NOMO-1 (cell line): ENCODE measurements around the gene CFDP1.
A peak's percentile ranks its signal among the peaks of the same experiment; 100 is the strongest.

ENCODE experiments used
- DNase-seq, 2 experiments: peaks; one replicate each; lab custom pipeline; 2025; ENCODE audit not compliant: unreplicated experiment in 2 of 2; lab: John Stamatoyannopoulos, UW

CFDP1 gene

DNA sequence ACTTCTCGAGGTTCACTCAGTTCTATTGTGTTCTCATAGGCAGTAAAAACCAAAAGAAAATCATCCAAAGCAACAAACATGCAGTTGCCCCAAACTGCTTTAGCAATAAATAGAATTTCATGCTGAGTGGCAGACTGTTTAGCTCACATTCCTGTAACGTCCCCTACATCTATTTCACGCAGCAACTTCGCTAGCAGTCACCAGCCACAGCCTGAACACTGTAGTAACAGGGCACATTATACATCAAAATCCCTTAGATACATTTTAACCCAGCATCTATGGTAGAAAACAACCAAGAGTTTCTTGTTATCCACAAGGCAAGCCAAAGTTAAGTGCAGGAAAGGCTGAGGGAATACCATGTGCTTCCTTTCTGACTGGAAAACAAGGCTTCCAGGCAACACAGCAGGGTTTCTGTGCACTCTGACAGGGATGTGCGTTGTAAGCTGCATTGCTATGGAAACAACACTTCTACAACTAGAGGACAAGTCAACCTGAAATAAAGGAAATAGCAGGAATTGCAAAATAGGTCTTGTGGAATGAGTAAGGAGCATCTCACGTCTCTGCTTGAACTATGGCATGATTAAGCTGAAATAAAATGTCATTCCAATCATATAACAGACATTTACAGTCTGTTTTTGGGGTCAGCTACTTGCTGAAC, 55.4 kb downstream of the CFDP1 start:
- no peak for DNase-seq

DNA sequence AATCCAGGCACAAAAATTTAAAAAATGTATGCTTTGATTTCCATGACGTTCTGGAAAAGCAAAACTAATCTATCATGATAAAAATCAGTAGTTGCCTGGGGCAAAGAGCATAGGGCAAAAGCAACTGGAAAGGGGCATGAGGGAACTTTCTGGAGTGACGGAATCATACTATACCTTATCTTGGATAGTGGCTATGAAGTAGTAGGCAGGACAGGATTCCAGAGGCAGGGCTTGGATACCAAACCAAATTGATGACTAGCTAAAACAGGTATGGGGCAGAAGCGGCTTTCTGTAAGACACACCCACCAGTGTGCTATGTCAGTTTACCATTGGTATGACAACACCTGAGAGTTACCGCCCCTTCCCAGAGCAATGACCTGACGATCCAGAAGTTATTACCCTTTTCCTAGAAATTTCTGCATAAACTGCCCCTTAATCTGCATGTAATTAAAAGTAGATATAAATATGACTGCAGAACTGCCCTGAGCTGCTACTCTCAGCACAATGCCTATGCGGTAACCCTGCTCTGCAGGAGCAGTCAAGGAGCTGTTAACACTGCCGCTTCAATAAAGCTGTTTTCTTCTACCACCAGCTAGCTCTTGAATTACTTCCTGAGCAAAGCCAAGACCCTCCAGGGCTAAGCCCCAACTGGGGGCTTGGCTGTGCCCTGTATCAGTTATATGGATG, 56.7 kb downstream of the CFDP1 start:
- DNase-seq: no peak

DNA sequence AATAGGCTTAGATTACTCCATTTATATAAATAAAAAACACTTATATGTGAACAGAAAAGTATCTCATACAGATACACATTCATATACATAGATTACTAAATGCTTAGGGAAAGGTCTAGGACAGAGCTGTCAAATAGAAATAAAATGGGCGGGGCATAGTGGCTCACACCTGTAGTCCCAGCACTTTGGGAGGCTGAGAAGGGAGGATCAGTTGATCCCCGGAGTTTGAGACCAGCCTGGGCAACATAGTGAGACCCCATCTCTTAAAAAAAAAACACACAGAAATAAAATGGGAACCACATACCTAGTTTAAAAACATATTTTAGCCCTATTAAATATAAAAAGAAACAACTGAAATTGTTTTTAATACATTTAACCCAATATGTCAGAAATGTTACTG, 58.9 kb downstream of the CFDP1 start:
- DNase-seq: no peak

DNA sequence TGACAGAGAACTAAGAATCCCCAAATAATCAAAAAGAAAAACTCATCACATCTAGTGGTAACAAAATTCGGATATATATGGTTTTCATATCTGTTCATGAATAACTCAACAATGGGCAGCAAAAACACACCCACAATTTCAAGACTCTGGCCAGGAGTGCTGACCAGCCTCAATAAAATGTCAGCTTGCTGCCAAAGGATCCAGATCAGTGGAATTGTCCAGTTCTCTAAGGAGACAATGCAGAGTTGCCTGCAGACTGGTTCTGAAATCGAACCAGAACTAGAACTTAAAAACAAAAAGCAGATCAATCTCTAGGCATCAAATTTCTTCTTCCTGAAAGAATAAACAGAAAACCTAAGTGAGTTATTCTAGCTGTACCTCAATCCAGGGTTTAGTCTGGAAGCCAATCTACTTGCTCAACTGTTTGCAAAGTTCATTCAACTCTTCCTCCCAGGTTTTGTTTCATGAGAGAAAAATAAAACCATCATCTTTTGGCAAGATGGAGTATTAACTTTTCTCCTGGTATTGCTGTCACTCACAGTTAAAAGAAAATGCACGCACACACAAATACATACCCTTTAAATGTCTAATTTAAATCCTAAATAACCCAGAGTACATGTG, 61.0 kb downstream of the CFDP1 start:
- no peak for DNase-seq

DNA sequence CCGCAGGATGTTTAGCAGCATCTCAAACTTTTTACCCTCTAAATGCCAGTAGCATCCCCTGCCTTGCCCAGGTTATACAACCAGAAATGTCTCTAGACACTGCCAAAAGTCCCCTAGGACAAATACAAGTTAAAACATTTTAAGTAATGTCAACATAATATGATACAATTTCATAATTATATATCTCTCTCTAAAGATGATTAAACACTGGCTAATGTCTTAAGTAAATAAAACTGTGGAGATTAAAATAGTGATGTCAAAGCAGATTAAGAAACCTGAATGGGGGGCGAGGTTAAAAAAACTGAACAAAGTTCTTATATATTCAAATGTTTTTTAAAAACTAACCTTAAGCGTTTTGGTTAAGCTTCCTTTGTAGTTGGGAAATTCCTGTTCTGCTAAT, 62.1 kb downstream of the CFDP1 start:
- DNase-seq: no peak

DNA sequence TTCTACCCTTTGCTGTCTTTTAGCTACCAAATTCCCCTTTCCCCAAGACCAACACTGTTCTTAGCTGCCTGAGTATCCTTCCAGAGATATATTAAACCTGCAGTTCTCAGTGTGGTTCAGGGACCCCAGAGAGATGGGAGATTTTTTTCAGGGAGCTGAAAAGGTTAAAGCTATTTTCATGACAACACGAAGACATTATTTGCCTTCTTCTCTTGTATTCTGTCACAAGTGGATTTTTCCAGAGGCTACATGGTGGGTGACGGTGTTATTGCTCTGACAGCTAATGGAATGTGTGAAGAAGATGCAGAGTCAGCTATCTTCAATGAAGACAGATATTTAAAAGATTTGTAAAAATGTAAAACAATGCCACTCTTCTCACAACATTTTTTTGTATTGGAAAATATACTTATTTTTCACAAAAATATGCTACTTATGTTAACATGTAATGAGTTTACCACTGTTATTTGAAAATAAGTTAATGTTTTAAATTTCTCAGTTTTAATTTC, 69.0 kb downstream of the CFDP1 start:
- no peak for DNase-seq

DNA sequence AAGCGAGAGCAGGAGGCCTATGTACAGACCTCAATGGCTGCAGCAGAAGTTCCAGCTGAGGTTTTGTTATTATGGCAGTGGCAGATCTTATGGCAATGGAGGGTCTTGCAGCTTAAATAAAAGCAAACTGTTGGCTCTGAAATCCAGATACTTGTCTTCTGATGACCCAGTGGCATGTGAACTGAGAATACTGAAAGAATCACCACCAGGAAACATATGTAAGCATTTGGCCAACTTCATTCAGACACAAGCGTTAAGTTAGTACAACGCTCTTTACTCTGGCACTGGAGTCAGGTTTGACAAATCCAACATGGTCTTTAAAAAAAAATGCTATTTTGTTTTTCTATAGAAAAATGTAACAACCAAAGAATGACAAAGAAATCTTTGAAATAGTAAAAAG, 70.5 kb downstream of the CFDP1 start:
- no peak for DNase-seq

DNA sequence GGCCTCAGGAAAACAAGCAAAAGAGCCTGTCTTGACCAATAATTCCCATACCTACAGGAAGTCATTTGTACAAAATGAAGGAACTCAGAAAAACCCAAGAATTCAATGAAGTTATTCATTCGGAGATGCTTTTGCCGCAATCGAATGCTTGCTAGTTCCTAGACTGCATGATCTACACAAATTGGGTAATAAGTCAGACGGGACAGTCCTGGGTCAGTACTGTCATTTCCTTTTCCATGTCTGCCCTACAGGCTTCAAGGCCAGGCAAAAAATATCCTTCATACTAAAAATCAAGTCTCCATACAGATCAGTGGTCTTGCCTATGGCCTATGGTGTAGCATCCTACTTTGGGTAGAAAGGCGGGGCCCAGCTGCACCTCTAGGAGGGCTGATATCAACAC, 71.4 kb downstream of the CFDP1 start:
- DNase-seq: no peak

DNA sequence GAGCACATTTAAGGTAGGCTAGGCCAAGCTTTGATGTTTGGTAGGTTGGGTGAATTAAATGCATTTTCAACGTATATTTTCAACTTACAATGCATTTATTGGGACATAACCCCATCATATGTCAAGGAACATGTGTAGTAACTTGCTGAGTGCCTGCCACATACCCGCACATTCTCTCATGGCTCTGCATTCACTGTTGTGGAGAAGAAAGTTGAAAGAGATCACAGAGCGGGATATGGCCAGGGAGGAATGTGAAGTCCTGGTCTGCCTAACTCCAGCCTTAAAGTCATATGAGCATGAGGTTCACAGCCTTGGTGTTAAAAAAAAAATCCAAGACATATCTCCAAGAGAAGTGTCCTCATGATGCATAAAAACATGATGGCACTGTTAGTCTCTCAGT, 79.1 kb downstream of the CFDP1 start:
- DNase-seq: no peak

DNA sequence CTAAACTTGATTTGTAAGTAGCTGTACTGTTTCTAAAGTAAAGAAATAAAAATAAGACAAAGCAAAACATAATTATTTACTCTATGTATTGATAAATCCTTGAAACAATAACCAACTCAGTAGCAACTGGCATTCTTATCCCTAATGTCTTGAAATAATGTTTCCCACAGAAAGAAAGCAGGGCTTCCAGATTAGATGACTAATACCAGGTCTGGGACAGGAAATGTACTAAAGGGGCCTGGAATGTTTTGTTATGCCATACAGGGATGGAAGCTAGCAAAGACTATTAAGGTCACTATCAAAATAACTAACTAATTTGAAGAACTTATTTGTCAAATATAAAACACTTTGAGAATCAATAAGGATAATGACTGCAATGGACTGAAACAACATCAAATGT, 82.1 kb downstream of the CFDP1 start:
- no peak for DNase-seq

DNA sequence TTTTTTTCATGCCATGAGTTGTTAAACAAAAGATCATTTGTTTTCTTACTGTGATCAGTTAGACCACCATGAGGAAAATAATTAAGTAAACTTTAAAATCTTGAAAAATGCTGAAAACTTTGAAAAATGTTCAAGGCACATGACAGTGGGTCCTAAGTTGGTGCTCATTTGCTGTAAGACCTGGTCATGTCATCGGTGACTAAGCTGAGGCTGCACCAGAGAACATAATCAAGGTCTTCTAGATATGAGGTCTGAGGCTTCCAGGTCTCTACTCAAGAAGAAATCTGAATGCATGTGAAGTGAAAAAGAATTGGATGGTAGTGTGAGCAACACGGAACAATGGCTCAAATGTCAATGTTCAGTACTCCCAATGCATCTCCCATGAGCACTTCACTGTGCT, 87.6 kb downstream of the CFDP1 start:
- no peak for DNase-seq

DNA sequence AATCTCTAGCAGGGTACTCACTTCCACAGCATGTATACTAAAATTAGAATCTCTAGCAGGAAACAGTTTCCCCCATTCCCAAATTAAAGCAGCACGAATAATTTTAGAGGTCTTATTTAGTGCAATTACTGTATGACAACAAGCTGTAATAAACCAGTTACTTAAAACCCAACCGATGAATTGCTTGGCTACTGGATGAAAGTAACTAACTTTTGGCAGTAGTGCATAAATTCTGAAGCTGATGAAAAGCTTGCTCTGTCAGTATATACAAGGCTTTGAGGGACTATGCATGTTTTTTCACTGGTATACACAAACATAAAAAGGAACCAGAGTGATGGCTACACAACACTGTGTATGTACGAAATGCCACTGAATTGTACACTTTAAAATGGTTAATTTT, 89.4 kb downstream of the CFDP1 start:
- no peak for DNase-seq

DNA sequence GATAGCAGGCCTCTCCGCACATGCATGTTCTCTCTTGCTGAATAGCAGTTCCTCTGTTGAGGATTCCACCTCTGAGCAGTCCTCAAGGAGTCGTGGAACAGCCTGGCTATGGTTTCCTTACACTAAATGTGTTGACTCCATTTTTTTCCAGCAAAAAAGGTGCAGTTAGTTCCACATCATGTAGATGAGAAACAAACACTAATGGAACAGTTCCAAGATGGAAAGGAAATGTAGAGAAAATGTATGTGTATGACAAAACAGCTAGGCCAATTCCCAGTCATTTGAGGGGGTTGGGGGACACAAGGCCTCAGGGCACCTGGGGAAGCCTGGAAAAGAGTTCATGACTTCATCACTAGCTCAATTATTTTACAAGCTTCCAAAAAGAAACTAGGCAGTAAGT, 90.0 kb downstream of the CFDP1 start:
- no peak for DNase-seq

DNA sequence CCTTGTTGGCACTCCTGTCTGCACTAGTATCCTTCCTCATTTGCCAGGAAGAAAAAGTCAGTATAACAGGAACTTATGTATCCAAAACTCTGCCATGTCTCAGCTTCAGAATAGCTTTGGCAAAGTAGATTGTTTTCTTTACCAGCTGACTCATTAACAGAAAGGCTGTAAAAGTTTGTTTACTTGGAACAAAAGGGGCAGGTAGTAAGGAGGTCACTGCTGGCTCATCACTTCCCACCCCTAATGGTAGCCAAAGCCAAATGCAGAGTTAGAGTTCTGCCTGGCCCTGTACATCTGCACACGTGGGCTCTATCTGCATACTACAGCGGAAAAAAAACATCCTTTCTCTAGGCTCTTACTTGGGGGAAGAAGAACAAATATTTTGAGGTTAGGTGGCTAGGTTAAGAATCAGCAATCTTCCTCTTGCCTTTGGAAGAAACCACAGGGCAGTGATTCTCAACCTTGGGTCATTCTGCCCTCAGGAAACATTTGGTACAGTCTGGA, 90.9 kb downstream of the CFDP1 start:
- no peak for DNase-seq

DNA sequence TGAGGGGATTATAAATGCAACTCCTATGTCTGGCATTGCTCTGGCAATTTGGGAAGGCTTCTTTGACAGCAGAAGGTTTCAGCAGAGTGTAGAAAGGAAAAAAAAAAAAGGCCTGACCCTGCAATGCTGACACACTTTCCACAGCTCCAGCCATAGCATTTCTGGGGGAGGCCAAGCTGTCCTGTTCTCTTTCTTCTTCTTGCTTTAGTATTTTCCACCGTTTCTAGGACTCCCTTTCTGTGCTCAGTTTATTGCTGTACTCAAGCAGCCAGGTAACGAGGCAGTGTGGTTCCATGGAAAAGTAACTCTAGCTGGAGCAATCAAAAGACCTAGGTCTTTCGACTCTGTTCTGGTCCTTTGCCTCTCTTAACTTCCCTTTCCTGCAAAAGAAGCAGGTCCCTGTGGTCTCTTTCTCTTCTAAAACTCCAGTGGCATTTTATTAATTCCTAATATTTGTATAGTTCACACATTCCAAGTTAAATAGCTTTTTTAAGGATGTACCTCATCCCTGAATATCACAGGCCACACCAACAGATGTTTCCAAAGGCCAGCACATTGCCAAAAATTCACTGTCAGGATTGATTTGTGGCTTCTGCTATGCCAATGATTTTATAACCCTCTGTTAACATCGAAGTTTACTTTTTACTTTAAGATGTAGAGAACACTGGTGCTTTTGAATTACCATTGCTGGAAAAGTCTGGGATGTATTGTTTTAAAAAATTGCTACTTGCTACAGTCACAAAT, 91.6 kb downstream of the CFDP1 start:
- no peak for DNase-seq

DNA sequence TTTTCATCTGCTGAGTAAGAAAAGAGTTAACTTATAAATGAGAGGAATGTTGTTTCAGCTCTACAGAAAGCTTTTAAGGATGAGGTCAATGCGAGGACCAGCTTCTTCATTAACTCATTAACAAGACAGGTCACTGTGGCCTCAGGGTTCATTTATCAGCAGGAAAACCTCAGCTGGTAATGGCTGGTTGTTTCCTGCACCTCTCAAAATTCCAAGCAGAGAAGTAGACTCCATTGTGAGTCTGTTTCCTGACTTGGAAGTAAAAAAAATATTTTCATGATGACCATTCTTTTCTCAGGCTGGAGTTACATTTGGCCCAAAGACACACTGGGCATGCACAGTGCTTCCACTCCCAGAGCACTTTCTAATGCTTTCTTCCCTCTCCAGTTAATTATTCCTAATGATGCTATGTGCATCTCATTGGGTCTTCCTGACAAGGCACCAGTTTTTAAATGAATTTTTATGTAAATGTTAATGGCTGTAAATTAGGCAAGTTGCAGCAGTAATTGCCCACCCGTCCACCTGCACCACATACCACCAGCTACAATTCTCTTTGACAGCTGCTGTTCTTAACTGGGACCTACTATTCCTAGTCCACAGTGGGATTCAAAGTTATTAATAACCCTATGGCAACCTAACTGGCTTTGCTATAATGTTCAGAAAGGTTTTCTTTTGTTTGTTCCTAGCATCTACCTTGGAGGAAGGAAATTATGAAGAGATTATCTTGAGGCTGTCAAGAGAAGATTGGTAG, 92.4 kb downstream of the CFDP1 start:
- DNase-seq: no peak

DNA sequence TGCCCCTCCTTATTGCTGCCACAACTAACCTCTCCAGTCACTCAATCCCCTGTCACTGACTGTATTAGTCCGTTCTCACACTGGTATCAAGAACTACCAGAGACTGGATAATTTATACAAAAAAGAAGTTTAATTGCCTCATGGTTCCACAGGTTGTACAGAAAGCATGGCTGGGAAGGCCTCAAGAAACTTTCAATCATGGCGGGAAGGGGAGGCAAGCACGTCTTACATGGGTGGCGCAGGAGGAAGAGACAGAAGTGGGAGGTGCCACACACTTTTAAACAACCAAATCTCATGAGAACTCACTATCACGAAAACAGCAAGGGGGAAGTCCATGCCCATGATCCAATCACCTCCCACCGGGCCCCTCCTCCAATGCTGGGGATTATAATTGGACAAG, 95.9 kb downstream of the CFDP1 start:
- DNase-seq: no peak

DNA sequence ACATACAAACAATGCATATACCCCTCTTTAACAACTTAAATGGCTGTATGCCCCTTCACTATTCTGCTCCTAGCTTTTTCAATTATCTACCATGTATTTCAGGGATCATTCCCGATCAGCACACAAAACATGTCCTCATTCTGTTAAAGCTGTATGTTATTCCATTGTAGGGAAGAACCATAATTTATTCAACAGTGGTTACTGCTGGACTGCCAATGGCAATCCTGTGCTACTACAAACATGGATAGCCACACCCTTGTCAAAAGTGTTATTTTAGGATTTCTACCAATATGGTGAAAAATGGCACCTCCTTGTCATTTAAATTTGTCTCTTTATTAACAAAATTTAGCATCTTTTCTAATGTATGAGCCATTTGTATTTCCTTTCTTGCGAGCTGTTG, 96.8 kb downstream of the CFDP1 start:
- DNase-seq: no peak

DNA sequence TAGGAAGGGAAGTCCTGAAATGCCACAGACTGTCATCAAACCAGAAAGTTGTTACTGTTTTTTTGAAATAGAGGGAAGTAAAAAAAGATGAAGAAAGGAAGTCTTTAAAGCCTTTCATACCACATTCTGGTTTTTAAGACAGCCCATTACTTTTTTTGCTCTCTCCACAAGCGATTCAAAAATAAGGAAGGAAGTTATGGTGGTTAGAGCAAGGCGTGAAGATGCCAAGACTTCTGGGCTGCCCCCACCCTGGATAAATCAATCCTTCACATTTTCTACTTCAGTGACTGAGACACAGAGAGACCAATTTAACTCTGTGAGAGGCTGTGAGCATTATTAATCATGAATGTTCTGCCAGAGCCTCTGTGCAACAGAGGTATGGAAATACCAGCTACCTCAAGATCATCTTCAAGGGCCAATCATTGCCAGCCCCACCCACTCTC, 99.6 kb downstream of the CFDP1 start:
- DNase-seq: peak; percentile 93 to 95

DNA sequence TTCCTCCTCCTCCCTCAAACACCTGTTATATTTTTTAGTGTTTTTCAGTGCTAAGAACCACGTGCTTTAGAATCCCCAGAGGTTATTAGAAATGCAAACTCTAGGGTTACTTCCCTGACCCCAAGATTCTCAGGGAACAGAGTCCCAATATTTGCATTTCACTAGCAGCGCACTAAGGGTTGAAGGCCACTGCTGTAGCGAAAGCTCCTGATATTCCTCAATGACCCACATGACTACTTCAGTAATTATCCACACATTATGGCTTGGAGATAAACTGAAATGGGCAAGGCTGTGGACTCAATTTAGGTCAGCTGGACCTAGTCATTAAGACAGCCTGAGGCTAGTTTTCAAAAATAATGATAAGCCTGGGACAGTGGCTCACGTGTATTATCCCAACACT, 103.4 kb downstream of the CFDP1 start:
- no peak for DNase-seq

DNA sequence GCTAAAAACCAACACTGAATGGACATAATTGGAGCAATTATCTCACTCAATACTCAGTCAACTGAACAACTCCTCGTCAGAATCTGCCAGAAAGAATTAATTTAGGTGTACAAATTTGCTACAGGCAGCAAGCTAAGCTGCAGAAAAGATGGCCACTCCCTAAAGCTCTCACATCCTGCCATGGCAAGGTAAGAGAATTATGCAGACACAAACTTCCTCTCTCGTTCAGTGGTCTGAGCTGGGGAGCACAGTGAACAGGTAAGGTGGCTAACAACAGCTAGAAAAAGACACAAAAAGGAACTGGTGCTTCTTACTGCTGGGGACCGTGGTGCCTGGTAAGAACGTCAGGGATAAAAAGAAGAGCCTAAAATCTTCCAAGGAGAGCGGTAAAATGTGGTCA, 107.0 kb downstream of the CFDP1 start:
- peak; percentile 47 to 66 for DNase-seq
